NB4 (cell line): ENCODE results near the gene SRF.

Experiments
- CTCF ChIP-seq: IDR thresholded peaks from one replicate; pipeline ENCODE4 v1.5.1; 2012; ENCODE audit warnings: low read depth, low read length
- POLR2A ChIP-seq: IDR thresholded peaks from 2 replicates; pipeline ENCODE4 v1.6.1; 2011; ENCODE audit warnings: mild to moderate bottlenecking; ENCODE audit not compliant: insufficient read length; ENCODE audit errors: extremely low read depth

GRCh38 chr6:43122146-43122545, 48.9 kb upstream of the SRF start:
- TF ChIP-seq POLR2A (no peak), CTCF (no peak)
